HepG2 (cell line): Measurements from ENCODE around the gene IMP3. TPM values are rescaled to one million over a fixed set of nuclear protein-coding genes. Genes with fewer than 3 reads are reported as not detected.

ENCODE experiments used
- BCL6 ChIP-seq: IDR thresholded peaks from 2 replicates; pipeline ENCODE4 v1.6.1; 2016; ENCODE audit warnings: missing genetic modification reagents, missing compliant biosample characterization
- DMAP1 ChIP-seq: IDR thresholded peaks from 2 replicates; pipeline ENCODE4 v1.6.1; 2016
- EP300 ChIP-seq, 3 experiments: sonication (generic) in 1 of 3; formaldehyde crosslinking in 1 of 3; IDR thresholded peaks; 2 replicates each; pipeline versions ENCODE4 v1.5.1 to v1.6.1; 2011 to 2020; ENCODE audit warnings: low read depth in 2 of 3, low read length in 2 of 3, borderline replicate concordance in 1 of 3, improper control_type of control experiment in 1 of 3, mild to moderate bottlenecking in 1 of 3, missing genetic modification reagents in 1 of 3, moderate library complexity in 1 of 3
- ETV5 ChIP-seq: IDR thresholded peaks from 2 replicates; pipeline ENCODE4 v1.6.1; 2018; ENCODE audit warnings: missing biosample characterization, missing genetic modification reagents, inconsistent platforms, borderline replicate concordance
- HDAC2 ChIP-seq: sonication (generic); formaldehyde crosslinking; IDR thresholded peaks from 2 replicates; pipeline ENCODE4 v1.4.0; 2020; ENCODE audit warnings: missing genetic modification reagents
- JUN ChIP-seq: sonication (generic); formaldehyde crosslinking; IDR thresholded peaks from 2 replicates; pipeline ENCODE4 v1.4.0; 2020; ENCODE audit warnings: mild to moderate bottlenecking, missing genetic modification reagents
- MEIS2 ChIP-seq: sonication (generic); formaldehyde crosslinking; IDR thresholded peaks from 2 replicates; pipeline ENCODE4 v1.9.0; 2021; ENCODE audit warnings: mild to moderate bottlenecking, missing genetic modification reagents
- NFKB2 ChIP-seq: sonication (generic); formaldehyde crosslinking; IDR thresholded peaks from 2 replicates; pipeline ENCODE4 v1.4.0; 2020; ENCODE audit warnings: missing genetic modification reagents, borderline replicate concordance
- NFYB ChIP-seq: sonication (generic); formaldehyde crosslinking; IDR thresholded peaks from 2 replicates; pipeline ENCODE4 v1.4.0; 2020; ENCODE audit warnings: missing genetic modification reagents
- NRL ChIP-seq: sonication (generic); formaldehyde crosslinking; IDR thresholded peaks from 2 replicates; pipeline ENCODE4 v1.5.0; 2020; ENCODE audit warnings: missing genetic modification reagents, mild to moderate bottlenecking, moderate library complexity, borderline replicate concordance
- SETDB1 ChIP-seq: sonication (generic); formaldehyde crosslinking; IDR thresholded peaks from 2 replicates; pipeline ENCODE4 v1.5.1; 2020; ENCODE audit warnings: missing genetic modification reagents, mild to moderate bottlenecking, borderline replicate concordance
- SP2 ChIP-seq: sonication (generic); formaldehyde crosslinking; IDR thresholded peaks from 2 replicates; pipeline ENCODE4 v1.5.1; 2020; ENCODE audit warnings: mild to moderate bottlenecking, missing genetic modification reagents
- ZNF160 ChIP-seq: sonication (generic); formaldehyde crosslinking; IDR thresholded peaks from 2 replicates; pipeline ENCODE4 v1.8.0; 2022; ENCODE audit warnings: mild to moderate bottlenecking, inconsistent platforms, missing genetic modification reagents
- ZNF430 ChIP-seq: sonication (generic); formaldehyde crosslinking; IDR thresholded peaks from 2 replicates; pipeline ENCODE4 v1.9.0; 2021; ENCODE audit warnings: mild to moderate bottlenecking, missing genetic modification reagents
- ZNF446 ChIP-seq: sonication (generic); formaldehyde crosslinking; IDR thresholded peaks from 2 replicates; pipeline ENCODE4 v1.5.0; 2020; ENCODE audit warnings: mild to moderate bottlenecking, missing genetic modification reagents
- ZNF670 ChIP-seq: sonication (generic); formaldehyde crosslinking; IDR thresholded peaks from 2 replicates; pipeline ENCODE4 v1.8.0; 2022; ENCODE audit warnings: mild to moderate bottlenecking, missing genetic modification reagents, borderline replicate concordance
- ZSCAN12 ChIP-seq: sonication (generic); formaldehyde crosslinking; IDR thresholded peaks from 2 replicates; pipeline ENCODE4 v1.9.0; 2021; ENCODE audit warnings: mild to moderate bottlenecking, missing genetic modification reagents
- polyA plus RNA-seq, 8 experiments: library from polyadenylated mRNA; depleted of rRNA in 3 of 8; stranded (reverse) in 7 of 8; unstranded in 1 of 8; fragments of >200 nt; fragmentation: Illumina TruSeq in 4 of 8; extraction: Trizol in 4 of 8; gene quantifications; 2 replicates each; pipeline versions ENCODE4 v1.2.1 to v1.2.3, GENCODE V29; 2011 to 2016; ENCODE audit warnings: low read depth in 4 of 8, missing spikeins in 1 of 8, mixed read lengths in 1 of 8; ENCODE audit not compliant: insufficient read depth in 1 of 8
- total RNA-seq, 5 experiments: library from RNA; depleted of rRNA; stranded (reverse); fragments of >200 nt; fragmentation: Illumina TruSeq; extraction: Trizol; gene quantifications; 2 replicates each; pipeline ENCODE4 v1.2.3, GENCODE V29; 2016; ENCODE audit warnings: low read depth in 1 of 5
- TF ChIP-seq, protein P1 (sequence below): sonication (generic); formaldehyde crosslinking; IDR thresholded peaks from 2 replicates; pipeline ENCODE4 v1.9.0; 2022; ENCODE audit warnings: missing genetic modification reagents, mild to moderate bottlenecking, borderline replicate concordance
- TF ChIP-seq, protein P2 (sequence below): sonication (generic); formaldehyde crosslinking; IDR thresholded peaks from 2 replicates; pipeline ENCODE4 v1.4.0; 2020; ENCODE audit warnings: missing genetic modification reagents
- TF ChIP-seq, protein P3 (sequence below): sonication (generic); formaldehyde crosslinking; IDR thresholded peaks from 2 replicates; pipeline ENCODE4 v1.4.0; 2020; ENCODE audit warnings: missing genetic modification reagents, mild to moderate bottlenecking, borderline replicate concordance

Gene IMP3
- total and polyA plus RNA-seq, 2 of the 13 experiments (the other 11 are each of a cell fraction or from before 2014, with no cell fraction given) = 38.3 to 143 TPM

DNA sequence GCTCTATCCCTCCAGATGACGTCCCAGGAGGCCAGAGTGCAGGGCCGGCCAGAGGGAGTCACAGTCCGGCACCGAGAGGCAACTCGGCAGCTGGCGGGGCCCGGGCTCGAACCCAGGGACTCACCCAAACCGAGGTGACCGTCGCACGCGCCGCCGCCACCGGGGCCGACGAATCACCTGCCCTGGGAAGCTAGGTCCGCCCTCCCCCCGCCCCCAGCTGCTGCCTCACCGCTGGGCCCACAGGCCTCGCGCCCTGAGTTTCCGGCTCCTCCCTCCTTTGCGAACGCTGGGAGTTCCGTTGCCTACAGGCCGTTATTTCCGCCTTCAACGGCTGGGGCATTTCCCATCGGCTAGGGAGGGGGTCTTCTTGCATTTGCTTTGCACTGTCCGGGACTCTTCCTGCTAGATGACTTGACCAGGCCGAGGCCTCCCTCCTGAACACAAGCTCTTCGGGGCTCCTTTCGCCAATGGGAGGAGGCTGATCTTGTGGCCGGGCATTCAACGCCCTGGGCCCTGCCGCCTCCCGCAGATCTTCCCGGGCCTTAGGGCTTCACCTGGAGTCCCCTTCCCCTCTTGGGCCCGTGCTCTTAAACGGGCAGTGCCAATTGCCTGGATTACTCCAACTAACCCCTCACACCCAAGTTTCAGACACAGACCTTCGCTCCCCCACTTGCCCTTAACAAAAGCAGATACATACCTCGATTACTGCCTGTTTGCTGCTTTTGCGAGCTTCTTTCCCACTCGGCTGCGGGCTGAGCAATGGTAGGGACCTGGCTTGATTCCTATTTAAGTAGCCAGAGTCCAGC is 14.3 kb downstream of the IMP3 start, which contains the start of gene SNUPN (continued):
- TF ChIP-seq, protein P1, sequence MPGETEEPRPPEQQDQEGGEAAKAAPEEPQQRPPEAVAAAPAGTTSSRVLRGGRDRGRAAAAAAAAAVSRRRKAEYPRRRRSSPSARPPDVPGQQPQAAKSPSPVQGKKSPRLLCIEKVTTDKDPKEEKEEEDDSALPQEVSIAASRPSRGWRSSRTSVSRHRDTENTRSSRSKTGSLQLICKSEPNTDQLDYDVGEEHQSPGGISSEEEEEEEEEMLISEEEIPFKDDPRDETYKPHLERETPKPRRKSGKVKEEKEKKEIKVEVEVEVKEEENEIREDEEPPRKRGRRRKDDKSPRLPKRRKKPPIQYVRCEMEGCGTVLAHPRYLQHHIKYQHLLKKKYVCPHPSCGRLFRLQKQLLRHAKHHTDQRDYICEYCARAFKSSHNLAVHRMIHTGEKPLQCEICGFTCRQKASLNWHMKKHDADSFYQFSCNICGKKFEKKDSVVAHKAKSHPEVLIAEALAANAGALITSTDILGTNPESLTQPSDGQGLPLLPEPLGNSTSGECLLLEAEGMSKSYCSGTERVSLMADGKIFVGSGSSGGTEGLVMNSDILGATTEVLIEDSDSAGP (CRISPR knock-in tag) = peak; percentile 98
- TF ChIP-seq NFKB2 (CRISPR knock-in tag) (peak; percentile 86; the same call in 1 of the 2 replicates), DMAP1 (CRISPR knock-in tag) (peak; percentile 59; the same call in 1 of the 2 replicates), ZNF430 (0 out of 2 replicates have a peak, but pooled peaks have one; percentile 61), HDAC2 (CRISPR knock-in tag) (peak; percentile 45), MEIS2 (CRISPR knock-in tag) (peak; percentile 49; the same call in 1 of the 2 replicates), SP2 (0 out of 2 replicates have a peak, but pooled peaks have one; percentile 26), SETDB1 (CRISPR knock-in tag) (no peak), ZSCAN12 (CRISPR knock-in tag) (no peak), ZNF670 (CRISPR knock-in tag) (peak; percentile 97), ETV5 (CRISPR knock-in tag) (peak; percentile 92), EP300 (IDR thresholded peaks at IDR 0.05; ENCODE audit: low read depth in 2 of 2, low read length in 2 of 2) (peak in 1 of 2 experiments; percentile 52; a peak in 1 of 4 replicates), EP300 (CRISPR knock-in tag; IDR thresholded peaks at IDR 0.05; ENCODE audit: borderline replicate concordance) (no peak), NFYB (peak; percentile 60), BCL6 (peak; percentile 40), ZNF446 (no peak), JUN (no peak; the same call in 1 of the 2 replicates), ZNF160 (CRISPR knock-in tag) (0 out of 2 replicates have a peak, but pooled peaks have one; percentile 45), NRL (CRISPR knock-in tag) (peak; percentile 66; the same call in 1 of the 2 replicates)
- TF ChIP-seq, protein P2, sequence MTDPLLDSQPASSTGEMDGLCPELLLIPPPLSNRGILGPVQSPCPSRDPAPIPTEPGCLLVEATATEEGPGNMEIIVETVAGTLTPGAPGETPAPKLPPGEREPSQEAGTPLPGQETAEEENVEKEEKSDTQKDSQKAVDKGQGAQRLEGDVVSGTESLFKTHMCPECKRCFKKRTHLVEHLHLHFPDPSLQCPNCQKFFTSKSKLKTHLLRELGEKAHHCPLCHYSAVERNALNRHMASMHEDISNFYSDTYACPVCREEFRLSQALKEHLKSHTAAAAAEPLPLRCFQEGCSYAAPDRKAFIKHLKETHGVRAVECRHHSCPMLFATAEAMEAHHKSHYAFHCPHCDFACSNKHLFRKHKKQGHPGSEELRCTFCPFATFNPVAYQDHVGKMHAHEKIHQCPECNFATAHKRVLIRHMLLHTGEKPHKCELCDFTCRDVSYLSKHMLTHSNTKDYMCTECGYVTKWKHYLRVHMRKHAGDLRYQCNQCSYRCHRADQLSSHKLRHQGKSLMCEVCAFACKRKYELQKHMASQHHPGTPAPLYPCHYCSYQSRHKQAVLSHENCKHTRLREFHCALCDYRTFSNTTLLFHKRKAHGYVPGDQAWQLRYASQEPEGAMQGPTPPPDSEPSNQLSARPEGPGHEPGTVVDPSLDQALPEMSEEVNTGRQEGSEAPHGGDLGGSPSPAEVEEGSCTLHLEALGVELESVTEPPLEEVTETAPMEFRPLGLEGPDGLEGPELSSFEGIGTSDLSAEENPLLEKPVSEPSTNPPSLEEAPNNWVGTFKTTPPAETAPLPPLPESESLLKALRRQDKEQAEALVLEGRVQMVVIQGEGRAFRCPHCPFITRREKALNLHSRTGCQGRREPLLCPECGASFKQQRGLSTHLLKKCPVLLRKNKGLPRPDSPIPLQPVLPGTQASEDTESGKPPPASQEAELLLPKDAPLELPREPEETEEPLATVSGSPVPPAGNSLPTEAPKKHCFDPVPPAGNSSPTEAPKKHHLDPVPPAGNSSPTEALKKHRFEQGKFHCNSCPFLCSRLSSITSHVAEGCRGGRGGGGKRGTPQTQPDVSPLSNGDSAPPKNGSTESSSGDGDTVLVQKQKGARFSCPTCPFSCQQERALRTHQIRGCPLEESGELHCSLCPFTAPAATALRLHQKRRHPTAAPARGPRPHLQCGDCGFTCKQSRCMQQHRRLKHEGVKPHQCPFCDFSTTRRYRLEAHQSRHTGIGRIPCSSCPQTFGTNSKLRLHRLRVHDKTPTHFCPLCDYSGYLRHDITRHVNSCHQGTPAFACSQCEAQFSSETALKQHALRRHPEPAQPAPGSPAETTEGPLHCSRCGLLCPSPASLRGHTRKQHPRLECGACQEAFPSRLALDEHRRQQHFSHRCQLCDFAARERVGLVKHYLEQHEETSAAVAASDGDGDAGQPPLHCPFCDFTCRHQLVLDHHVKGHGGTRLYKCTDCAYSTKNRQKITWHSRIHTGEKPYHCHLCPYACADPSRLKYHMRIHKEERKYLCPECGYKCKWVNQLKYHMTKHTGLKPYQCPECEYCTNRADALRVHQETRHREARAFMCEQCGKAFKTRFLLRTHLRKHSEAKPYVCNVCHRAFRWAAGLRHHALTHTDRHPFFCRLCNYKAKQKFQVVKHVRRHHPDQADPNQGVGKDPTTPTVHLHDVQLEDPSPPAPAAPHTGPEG (CRISPR knock-in tag) = no peak
- TF ChIP-seq, protein P3, sequence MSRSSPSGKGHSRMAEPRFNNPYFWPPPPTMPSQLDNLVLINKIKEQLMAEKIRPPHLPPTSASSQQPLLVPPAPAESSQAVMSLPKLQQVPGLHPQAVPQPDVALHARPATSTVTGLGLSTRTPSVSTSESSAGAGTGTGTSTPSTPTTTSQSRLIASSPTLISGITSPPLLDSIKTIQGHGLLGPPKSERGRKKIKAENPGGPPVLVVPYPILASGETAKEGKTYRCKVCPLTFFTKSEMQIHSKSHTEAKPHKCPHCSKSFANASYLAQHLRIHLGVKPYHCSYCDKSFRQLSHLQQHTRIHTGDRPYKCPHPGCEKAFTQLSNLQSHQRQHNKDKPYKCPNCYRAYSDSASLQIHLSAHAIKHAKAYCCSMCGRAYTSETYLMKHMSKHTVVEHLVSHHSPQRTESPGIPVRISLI (CRISPR knock-in tag) = no peak
